ENCODE measurements around the gene ZMIZ1.

The ZMIZ1 gene

DNA sequence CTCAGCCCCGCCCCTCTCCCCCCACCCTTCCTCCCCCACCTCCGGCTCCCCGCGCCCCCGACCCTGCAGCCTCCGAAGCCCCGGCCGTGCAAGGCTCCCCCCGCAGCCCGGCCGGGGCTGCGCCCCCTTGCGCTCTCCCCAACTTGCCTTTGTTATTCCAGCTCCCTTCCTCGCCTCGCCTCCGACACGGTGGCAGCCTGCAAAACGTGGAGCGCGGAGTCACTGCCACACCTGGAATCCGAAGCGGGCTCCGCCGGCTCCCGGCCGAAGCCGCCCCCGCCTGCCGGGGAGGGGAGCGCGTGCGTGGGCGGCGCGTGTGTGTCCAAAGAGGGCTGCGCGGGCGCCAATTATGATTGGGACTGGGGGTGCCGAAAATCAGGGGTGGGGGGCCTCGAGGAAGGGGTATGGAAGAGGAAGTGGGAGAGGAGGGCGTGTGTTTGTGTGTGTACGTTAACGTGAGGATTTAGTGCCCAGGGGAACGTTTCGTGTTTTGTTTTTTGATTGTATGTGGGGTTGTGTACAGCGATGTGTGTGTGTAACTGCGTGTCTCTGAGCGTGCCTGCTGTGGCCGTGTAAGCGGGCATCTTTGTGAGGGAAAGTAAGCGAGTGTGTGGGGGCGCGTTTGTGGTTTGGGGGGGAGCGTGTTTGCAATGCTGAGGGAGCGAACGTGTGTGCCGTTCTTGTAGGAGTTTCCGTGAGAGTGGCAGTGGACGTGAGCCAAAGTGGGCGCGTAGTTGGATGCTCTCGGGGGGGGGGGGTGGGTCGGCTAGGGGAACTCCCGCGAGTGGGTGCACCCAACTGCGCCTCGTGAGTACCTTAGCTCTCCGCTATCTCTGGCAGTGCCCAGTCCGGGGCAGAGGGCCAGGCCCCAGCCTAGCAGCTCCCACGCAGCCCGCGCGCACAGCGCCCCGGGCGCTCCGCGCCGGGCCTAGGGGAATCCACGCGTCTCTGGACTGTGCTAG, 1.2 kb upstream of the ZMIZ1 start:
- peak; percentile 93 for DNase-seq

DNA sequence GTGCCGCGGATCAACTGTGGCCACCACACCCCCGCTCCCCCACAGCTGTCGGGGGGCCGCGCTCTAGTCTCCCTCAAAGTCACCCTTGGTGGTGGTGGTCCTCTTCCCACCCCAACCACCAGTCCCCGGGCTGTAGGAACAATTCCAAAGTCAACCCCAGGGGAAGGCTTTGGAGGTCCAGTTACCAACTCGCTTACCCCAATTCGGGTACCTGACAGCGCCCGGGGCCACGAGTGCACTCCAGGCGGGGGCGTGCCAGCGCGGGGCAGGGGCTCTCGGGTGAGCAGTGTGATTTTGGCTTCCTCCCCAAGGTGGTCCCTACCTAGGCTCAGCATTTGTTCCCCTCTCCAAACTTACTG, 584 bp upstream of the ZMIZ1 start:
- DNase-seq: no peak

DNA sequence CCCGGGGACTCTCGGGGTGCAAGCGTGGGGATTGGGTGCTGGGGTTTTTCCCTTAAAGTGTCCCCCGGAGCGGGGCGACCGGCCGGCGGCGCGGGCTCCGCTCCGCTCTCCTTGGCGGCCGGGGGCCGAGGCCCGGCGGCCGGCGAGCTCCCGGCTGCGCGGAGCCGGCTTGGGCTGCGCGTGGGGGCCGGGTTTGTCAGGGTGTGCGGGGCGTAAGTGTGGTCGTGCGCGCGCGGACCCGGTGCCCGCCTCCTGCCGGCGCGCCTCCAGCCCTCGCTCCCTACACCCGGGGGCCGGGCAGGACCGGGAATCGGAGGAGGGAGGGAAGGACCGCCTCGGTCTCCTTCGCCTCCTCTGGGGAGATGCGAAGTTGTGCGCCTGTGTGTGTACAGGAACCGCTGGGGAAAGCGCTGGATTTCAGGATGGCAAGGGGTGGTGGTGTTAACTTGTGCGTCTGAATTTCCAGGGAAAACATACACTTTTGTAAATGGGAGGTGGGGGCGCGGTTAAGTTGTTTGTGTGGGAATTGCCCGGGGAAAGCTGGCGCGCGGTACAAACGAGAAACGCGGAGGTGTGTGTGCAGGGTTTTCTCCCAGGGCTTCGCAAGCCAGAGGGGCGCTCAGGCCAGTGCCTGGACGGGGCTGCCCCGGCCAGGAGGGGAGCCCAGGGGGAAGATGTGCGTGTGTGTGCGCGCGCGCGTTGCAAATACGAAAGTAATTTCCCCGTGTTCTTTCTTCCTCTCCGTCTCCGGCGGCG, 737 bp downstream of the ZMIZ1 start:
- peak; percentile 46 for DNase-seq

DNA sequence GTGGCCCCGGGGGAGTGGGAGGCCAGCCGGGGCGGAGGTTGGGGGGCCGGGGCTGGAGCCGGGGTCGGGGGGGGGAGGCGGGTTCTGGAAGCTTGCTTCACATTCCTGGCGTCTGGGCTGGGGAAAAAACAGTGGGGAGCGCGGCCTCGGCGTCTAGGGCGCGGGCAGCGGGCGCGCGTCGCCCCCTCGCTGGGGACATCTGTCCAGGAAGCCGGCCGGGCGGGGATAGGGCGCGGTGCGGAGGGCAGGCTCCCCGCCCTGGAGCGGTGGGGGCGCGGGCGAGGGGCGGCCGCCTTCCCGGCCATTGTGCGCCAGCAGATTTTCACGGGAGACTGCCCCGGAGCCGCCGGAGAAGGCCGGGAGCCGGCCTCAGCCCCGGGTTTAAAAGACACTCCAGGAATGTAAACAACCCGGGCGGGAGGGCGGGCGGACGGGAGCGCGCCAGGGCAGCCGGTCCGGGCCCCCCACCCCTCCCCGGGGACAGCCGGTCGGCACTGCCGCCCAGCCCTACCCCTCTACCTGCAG, 1.4 kb downstream of the ZMIZ1 start:
- DNase-seq: peak; percentile 64

DNA sequence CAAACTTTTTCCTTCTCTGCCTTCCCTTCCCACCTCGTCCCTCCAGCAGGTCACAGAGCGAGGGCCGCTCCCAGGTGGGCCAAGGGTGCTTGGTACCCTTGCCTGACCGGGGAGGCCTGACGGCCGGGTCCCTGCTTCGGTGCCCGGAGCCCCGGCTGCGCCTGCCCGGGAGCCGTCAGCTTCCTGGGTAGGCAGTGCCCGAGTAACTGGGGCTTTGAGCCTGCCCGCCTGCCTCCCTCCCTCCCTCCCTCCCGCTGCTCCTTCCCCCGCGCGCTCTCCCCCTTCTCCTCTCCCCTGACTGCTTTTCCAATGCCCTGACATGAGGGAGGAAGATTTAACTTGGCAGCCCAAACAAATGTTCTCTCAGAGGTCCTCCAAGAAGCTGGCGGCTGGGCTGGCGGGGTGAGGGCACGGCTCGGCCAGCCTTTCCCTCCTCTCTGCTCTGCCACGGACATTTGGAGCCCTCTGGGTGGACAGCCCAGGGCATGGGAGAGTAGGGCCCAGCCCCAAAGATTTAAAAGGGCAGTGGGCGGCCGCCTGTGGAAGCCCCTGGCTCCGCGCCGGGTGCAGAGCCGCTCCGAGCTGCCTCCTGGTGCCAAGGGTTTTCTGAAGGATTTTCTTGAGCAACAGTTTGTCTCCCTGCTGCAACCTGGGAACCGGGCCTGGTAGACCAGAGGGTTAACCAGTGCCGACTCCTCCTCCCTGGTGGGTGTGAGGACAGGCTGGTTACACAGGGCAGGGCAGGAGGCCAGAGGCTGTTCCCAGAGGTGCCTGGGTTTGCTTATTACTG, 2.0 kb downstream of the ZMIZ1 start:
- peak; percentile 70 for DNase-seq

DNA sequence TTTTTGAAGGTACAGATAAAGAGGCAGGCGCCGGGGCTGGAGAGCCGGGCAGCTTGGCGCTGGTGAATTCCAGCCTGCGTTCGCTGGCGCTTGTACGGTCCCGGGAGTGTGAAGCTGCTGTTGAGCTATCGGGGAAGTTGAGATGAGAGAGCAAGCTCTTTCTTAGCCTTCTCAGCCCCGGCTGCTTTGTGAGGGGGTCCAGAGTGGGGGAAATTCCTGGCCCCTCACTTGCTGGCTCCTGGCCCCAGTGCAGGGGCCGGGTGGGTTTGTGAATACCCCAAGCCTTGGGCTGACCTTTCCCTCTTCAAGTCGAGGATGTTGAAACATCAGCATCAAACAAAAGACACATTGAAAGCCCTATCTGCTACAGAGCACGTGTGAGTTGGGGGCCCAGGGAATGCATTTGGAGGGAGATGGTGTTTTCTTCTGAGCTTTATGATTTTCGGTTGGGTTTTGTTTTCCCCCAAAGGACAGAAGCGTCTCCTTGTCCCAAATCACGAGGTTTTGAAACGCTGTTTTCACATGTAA, 2.7 kb downstream of the ZMIZ1 start:
- no peak for DNase-seq

DNA sequence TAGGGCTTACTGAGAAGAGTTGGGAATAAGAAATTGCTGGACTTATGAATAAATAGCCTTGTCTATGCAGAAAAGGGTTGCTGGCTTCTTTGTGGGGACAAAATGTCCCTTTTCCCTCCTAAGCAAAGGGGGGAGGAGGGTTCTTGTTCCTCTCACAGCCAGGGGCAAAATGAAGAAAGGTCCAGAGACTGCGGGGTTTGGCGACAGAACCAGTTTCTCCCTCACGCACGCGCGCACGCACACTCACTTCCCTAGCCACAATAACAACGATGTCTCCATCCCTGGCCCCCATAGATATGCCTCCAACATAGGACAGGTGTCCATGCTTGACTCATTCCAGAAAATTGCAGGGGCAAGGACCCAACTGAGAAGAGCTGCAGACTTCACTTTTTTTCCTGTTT, 3.3 kb downstream of the ZMIZ1 start:
- no peak for DNase-seq

DNA sequence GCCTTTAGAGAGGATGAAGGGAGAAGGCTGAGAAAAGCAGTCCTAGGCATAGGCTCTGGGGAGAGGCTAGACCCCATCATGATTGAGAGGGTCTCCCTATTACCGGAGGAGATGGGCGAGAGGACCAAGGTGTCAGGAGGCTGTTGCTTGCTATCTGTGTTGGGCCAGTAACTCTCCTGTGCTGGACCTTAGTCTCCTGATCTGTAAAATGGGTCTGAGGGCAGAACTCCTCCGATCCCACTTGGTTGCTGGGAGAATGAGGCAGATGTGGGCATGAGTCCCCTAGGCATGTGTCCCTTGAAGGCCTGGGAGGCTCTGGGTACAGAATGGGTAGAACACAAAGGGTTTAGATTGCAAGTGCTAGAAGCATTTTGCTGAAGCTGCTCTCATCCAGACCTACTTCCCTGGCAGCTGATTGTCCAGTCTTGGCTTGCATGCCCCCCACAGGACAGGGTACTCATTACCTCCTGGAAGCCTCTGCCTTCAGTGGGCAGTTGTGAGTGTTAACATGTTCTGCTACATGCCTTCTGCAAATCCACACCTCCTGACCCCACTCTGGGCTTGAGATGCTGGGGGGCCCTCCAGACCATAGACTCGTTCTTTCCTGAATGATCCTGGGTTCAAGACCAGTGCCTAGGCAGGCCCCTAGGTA, 4.4 kb downstream of the ZMIZ1 start:
- no peak for DNase-seq

DNA sequence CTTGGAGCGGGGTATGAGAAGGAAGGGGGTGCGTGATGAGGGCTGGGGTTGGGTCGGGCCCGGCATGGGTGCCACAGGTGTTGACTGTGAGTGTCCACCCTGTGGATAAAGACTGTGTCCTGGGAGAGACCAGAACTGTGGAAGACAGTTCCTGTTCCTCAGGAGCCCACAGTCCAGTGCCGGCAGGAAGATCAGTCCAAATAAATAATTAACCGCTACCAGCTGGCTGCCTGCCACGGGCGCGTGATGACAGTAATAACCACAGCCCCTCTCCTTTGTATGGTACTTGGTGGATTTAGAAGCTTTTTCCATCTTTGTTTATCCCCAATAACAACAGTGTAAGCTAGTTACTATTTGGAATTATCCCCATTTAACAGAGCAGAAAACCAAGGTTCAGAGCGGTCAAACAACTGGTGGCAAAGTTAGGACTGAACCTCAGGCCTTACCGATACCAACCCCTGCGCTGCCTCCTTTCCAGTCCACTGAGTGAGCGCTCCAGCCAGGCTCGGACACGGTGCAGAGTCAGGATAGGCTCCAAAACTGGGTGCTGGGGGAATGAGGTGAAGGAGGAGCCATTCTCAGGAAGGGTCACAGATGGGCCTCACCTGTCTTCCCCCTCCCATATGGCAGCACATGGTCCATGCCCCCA, 5.1 kb downstream of the ZMIZ1 start:
- peak; percentile 50 for DNase-seq

DNA sequence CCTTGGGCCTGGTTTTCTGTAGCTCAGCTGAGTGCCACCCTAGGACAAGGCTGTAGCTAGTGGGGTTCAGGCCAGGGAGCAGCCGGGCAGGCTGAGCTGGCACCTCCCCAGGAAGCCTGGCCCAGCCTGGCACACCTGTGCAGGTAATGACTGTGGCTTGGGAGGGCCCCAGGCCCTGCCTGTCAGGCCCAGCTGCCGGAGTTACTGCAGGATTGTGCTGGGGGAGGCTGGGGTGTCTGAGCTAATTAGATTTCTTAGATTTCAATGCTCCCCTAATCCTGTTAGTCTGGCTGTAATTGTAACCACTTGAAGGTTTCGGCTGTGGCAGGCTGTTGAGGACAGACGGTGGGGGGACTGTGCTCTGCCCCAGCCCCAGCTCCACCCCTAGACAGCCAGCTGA, 6.0 kb downstream of the ZMIZ1 start:
- DNase-seq: no peak

DNA sequence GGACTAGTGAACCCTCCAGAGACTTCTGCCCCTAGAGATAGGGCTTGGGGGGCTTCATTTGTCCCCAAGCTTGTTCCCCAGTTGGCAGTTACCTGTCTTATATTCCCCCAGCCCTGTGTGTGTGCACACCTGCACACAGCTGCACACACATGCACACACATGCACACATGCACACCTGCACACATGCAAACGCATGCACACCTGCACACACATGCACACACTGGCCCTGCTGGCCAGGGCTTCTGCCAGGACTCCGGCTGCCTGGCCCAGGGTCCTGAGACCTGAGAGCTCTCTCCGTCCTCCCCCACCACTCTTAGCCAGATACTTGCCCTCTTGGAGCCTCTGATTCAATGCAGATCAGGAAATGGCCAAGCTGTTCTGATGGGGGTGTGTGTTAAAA, 6.7 kb downstream of the ZMIZ1 start:
- no peak for DNase-seq

DNA sequence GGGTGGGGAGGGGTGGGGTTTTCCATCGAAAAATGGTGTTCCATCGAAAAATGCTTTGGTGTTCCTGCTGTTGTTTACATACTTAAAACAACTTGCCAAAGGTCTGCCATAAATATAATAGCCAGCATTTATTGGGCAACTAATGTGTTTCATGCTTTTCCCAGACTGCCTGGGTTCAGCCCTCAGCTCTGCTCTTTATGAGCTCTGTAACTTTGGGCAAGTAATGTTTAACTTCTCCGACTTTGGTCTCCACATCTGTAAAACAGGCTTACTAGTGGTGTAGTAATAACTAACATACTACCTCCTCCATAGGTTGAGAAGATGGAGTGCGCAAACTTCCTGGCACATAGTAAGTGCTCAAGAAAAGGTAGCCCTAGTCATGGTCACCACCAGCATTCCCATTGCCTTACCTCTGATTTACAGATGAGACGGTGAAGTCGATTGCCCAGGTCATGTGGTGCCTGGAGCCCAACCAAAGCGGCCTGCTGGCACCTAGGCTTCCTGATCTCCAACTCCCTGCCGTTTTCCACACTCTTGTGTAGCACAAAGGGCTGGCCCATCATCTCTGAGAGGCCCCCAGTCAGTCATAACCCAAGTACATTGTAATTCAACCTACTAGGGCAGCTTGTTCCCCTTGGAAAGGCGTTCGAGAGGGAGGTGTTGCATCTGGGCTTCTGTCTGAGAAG, 8.9 kb downstream of the ZMIZ1 start:
- DNase-seq: no peak

DNA sequence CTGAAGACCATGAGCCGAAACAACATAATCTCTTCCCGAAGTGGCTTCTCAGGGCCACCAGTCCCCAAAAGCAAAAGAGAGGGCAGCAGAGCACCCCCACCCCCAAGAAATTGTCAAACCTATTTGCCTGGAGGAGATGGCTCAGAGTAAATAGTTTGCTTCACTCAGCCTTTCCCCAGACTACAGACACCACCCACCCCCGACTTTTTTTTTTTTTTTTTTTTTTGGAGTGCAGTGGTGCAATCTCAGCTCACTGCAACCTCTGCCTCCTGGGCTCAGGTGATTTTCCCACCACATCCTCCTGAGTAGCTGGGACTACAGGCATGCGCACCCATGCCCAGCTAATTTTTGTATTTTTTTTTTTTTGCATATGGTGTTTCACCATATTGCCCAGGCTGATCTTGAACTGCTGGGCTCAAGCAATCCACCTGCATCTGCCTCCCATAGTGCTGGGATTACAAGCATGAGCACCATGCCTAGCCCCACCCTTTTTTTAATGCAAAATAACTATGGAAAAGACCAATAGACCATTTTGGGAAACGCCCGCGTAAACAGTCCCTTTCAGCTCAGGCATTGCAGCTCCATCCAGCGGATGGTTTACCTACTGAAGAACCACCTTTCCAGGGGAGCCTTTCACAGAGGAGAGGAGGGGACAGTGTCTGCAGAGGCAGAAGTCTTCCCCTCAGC, 9.7 kb downstream of the ZMIZ1 start:
- DNase-seq: no peak

DNA sequence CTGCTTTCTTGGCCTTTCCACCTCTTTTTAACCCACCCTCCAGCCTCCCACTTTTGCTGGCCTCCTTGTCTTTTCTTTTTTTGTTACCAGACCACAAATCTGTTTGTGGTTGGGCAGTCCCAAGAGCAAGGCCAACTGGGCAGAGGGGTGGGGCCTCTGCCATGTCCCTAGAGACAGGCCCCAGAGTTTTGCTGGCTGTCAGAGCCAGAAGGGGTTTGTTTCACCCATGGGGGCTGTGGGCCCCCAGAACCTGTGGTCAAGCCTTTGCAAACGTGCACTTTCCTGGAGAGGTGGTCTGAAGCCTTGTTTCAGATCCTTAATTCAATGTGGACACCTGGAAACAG, 10.3 kb downstream of the ZMIZ1 start:
- DNase-seq: no peak

DNA sequence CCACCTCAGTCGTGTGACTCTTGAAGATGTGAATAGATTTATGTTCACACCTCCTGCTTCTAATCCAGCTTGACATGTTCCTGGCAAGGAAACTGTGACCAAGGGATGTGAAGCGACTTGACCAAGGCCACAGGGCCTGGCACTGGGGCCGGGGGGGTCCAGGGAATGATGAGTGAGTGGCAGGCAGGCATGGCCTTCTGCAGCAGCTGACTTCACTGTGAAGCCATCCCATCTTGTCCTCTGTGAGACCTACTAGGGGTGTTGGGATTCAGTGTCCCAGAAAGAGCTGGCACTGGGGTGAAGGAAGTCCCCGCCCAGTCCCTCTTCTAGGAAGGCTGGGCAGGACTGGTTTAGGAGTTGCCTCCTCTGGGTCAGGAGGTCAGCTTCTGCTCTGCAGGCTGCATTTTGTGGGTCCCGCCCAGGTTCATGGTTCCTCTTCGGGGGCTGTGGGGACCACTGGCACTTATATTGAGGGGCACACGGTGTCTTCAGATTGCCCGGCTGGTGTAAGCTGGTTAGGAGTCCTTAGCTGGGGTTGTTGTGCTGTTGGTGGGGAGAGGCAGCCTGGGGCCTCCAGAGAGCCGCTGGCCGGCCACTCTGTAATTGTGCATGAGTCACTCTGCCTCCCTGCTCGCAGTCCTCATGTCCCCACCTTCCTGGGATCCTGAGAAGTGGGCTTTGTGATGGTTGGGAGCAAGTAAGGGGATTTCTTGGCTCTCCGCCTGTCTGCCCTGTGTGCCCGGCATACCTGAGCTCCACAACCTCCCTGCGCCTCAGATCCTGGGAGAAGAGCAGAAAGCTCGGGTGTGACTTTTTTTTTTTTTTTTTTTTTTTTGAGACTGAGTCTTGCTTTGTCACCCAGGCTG, 11.0 kb downstream of the ZMIZ1 start:
- peak; percentile 64 for DNase-seq

DNA sequence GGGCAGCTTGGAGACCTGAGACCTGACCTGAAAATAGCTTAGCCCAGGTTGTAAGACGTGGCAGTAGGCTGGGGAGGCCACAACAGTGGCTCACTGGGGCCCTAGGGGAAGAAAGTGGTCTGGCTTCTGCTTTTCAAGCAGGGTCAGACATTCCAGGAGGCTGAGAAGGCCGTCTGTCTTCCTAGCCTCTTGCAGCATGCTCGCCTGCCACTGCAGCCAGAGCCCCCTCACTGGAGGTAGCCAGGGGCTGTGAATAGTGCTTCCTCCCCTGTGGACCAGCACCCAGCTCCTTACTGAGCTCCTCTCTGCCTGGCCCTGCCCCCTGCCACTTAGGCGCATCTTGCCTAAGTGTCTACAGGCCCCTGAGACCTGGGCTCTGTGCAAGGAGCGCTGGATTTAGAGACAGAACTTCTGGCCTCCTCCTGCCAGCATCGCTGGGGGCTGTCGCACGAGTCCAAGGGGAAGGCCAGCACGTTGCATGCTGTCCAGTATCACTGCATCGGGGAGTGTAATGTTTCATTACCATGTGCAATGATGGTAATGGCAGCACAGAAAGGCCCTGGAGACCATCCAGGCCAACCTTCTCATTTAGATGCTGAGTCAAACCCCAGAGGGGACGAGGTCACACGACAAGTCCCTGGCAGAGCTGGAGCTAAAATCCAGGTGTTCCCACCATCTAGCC, 12.7 kb downstream of the ZMIZ1 start:
- peak; percentile 90 for DNase-seq

DNA sequence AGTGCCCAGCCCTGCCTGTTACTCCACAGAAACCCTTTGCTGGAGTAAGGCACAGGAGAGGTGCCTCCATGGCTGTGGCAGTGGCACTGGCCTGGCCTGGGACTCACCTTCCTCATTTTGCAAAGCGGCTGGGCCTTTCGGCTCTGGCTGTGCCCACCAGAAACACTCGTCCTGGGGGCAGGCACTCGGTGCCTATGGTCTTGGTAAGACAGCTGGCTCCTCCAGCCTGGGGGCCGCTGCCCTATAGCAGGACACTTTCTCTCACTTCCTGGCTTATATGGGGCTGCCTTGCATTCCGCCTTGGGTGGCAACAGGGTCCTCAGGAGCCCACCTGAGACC, 13.2 kb downstream of the ZMIZ1 start:
- no peak for DNase-seq

DNA sequence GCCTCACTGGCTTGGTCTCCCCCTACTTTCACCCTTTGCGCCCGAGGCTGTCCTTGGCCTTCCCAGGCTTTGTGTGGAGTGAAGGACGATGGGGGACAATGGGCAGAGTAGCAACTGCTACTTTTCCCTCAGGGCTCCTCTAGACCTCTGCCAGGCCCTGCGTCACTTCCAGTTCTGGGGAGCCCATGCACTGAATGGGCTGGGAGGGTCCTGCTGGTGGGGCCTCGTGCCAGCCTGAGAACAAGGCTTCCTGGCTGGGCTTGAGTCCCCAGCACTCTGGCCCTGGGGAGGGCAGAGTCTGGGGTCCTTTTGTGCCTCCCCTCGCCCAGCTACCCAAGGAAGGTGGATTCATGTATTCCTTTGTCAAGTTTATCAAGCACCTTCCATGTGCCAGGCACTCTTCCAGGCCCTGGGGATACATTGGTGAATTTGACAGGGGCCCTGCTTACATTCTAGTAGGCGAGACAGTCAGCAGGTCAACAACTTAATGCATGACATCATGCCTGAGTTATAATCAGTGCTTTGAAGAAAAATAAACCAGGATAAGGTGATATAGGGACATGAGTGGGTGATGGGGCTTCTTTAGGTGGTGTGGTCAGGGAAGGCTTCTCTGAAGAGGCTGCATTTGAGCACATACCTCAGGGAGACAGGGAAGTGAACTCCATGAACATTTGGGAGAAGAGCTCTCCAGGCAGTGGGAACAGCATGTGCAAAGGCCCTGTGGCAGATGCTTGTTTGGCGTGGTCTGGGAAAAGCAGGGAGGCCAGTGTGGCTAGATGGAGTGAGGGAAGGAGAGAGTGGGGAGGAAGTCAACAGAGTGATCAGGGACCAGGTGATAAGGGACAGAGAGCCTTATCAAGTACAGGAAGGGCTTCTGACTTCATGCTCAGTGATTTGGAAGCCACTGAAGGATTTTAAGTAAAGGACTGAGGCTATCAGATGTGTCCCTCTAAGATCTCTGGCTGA, 14.1 kb downstream of the ZMIZ1 start:
- no peak for DNase-seq

Measured in fibroblast of skin of scalp (primary cell).